Stimulated activated CD4-positive, alpha-beta T cell treated with anti-CD3 and anti-CD28 coated beads, Interleukin-12 subunit alpha, Interleukin-12 subunit beta, amount 100 ng/mL, for 24 hours (primary cell): Measurements from ENCODE around the gene TRIM67.

Source experiments
- DNase-seq, 2 experiments: peaks; one replicate each; pipeline ENCODE4 v3.0.0-alpha.2; 2020; ENCODE audit warnings: low read depth in 2 of 2

TRIM67 gene

DNA sequence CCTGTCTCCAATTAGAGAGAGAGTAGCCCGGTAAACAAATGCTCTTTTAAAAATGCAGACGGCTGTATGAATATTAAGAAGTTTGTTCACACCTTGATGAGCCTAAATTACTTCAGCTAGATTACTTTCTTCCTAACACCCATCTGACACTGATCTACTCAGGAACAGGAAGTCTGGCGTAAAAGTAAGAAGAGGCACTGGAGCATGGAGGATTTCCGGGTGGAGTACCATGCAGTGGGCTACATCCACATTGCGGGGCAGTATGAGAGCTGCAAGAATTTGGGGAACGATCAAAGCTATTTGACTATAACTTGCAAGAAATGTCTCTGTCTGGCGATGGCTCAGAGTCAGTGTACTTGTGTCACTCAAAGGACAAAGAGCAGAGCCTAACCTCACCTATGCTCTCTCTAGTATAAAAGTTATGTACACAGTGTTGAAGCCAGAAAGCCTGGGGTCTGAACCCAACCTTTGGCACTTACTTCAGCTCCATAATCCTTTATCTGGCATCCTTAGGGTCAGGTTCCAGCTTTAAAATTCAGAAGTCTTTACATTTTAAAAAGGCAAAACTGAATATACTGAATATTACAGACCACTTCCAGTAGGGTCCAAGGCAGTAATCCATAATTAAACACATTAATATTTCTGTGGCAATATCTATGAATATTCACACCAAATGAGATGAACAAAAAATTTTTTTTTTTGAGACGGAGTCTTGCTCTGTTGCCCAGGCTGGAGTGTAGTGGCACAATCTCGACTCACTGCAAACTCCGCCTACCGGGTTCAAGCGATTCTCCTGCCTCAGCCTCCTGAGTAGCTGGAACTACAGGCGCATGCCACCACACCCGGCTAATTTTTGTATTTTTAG, 71.2 kb downstream of the TRIM67 start:
- DNase-seq: no peak

DNA sequence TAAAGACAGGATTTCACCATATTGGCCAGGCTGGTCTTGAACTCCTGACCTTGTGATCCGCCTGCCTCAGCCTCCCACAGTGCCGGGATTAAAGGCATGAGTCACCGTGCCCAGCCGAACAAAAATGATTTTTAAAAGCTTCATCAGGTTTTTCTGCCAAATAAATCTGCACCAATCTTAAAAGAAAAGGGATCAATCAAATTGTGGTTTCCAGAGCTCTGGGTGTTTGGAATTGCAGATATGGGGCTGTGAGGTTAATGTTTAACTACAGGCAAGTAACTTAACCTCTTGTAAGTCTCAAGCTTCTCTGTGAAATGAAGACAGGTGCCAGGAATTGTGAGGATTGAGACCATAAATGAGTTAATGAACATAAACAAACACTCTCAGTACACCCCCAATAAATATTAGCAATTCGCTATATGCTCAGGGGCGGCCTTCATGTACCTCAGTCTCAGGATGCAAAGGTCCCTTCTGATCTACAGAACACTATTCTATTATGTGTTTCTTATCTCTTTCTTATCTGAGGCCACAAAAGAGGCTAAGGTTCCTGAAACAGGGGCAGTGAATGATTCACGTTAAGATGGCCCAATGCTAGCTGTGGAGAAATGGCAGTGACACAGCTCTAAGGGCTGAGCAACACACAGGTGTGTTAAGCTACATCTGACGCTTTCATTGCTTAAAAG, 72.0 kb downstream of the TRIM67 start:
- DNase-seq: no peak

DNA sequence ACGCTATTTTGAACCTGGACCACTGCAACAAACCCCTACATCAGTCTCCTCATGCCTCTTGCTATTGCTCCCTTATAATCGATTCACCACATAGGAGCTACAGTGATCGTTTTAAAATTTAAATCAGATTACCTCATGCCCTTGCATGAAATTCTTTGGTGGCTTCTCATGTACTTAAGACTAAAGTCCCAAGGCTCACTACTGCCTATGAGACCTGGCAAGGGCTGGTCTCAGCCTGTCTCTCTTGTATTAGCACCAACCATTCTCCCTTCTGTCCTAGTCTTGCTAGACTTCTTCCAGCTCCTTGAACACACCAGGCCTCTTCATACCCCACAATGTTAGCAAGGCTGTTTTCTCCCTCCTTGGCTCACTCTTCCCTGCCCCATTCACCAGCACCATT, 72.6 kb downstream of the TRIM67 start:
- DNase-seq: no peak

DNA sequence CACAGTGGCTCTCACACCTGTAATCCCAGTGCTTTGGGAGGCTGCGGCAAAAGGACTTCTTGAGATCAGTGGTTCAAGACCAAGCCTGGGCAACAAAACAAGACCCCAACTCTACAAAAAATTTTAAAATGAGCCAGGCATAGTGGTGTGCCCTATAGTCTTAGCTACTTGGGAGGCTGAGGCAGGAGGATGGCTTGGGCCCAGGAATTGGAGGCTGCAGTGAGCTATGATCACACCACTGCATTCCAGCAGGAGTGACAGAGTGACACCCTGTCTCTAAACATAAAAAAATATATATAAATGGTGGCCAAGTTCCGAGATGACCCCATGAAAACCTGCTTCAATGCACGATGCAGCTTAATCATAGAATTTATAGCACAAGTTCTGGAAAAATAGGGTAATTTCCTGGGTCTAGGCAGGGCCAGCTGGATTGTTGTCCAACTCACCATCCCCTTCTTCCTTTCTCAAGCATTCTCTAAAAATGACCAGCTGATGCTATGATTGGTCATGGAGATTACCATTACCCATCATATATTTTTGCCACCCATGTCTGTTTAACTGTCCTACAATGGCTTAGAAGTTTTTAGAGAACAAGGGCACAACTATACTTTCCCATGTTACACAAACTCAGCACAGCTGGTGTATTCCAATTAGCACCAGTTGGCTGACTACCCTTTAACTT, 73.8 kb downstream of the TRIM67 start:
- DNase-seq: no peak

DNA sequence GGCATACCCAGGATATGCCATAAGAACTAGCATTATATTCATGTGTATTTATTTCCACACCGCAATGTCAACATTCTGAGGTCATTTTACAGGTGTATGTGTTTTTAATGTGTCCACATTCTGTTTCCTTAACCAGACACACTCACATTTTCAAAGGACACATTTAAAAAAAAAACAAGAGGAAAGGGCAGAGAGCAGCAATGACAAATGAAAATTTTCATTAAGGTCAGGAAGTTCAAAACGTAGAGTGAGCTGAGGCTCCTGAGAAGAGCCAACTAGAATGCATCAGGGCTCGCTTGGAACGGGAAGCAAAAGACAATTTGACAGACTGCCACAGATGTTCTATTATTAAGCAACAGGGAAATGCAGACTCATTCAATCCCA, 74.3 kb downstream of the TRIM67 start:
- DNase-seq: no peak

DNA sequence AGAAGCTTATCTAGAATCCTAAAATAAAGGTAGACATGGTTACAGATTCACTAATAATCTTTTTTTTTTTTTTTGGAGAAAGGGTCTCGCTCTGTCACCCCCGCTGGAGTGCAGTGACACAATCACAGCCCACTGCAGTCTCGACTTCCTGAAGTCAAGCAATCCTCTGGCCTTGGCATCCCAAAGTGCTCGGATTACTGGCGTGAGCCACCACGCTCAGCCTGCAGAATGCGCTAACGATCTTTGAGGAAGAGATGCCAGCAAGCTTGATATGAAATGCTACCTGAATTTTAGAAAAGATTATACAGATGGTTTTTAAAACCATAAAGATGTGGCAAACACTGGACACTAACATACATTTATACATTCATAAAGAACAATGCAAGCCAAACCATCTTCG, 75.1 kb downstream of the TRIM67 start:
- no peak for DNase-seq

DNA sequence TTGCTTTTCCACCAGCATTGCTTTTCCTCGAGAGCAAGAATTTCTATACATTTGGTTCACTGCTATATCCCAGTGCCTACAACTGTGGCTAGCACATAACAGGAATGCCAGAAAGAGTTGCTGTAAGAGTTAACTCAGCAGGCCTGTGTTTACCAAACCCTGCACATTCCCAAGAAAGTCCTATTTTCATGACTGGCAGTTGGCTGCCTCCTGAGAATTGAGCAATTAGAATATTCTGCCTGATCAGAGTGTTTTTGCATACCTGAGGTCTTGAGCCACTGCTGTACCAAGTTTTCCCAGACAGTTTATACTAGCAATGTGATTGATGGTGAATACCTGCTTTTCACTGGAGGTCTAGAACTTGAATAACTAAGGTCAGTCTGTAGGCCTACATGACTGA, 76.4 kb downstream of the TRIM67 start:
- DNase-seq: no peak

DNA sequence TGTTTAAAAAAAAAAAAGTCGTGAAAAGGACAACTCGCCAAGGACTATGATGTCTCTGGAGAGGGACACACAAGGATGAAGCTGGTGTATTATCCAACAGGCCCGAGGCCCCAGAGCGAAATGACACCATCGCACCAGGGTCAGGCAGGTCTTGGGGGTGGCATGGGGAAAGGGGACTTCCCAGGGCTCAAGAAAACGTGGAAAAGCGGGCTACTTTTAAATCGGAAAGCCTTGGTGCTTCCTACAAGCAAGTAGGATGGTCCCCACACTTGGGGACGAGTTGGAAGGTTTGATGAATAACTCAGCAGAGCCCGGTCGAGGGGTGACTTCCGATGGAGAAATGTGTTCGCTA, 78.6 kb downstream of the TRIM67 start:
- peak in 1 of 2 experiments; percentile 5 for DNase-seq

DNA sequence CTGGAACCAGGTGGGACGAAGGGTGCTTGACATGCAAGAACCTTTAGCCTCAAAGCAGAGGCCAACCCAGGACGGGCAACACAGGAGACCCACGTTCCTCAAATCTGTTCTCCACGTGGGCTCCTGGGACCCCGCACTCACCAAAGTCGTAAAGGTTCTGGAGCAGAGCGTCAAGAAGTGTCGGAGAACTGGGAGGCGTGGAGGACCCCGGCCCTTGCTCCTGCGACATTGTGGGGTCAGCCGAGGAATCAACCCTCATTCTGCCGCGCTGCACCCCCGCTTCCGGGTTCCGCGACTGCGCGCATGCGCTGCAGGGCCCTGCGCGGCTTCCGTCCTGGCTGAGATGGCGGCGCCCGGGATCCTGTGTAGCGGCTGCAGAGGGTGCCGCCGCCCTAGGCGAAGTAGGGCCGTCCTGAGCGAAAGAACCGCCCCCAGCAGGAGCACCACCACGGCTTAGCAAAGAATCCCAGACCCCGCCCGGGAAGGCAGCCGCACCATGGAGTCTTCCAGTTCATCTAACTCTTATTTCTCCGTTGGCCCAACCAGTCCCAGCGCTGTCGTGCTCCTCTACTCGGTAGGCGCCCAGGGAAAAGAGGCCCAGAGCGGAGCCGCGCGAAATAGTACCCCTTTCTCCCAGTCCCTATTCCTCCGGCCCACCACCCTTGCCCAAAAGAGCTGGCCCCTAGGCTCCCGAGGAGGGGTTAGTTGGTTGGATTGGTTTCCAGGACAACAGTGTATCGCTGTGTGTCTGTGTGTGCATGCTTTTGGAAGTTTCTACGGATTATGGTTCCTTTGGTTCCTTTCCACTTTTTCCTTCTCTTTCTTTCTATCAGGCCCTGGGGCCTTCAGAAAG, 79.3 kb downstream of the TRIM67 start, which contains the start of gene GNPAT:
Gene GNPAT (plus strand): TSS at position 330 of the 853 bp plus-strand sequence. CDS start 167 bp downstream, at position 497.
- DNase-seq: peak; percentile 84 to 85

DNA sequence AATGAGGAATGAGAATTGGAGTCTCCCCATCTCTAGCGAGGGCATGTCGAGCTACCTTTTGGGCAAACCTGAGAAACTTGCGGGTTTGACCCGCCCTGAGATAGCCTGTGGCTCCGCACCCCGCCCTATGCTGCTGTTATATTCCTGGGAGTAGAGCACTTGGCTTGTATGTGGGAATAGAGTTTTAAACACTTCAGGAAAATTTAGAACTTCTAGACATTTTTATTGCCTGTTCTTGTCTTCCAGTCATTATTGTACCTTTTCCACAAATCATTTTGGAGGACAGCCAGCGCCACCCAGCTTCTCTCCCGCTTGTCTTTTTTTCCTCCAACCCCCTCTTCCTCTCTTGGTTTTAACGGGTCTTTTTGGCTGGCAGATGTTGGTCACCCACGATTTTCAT, 79.9 kb downstream of the TRIM67 start:
- DNase-seq: peak in 1 of 2 experiments; percentile 8

DNA sequence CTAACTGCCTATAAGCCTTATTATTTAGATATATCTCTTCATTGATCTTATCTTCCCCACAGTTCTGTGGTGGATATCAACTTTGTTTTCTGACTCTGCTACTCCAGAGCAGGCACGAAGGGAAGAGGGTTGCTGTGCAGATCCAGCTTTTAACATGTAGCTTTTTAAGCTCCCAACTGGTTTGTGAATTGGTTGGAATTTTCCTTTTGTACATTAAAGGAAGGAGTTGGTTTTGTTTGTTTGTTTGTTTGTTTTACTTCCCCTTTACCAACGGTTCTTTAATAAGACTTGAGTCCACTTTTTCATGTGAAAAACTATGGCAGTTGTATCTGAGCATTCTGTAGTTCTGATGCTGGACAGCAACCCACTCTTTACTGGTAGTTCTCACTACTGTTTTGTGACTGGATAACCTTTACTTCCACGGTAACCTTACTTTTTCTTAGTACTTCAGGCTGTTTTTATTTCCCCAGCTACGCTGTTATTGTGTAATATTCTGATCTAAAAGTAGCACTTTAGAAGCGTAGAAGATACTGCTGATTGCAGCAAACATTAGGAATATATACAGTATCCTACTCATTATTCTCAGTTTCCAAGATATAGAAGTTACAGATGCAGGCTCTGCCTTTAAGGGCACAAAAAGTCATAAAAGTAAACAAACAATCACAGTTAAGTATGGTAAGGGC, 80.8 kb downstream of the TRIM67 start:
- no peak for DNase-seq

DNA sequence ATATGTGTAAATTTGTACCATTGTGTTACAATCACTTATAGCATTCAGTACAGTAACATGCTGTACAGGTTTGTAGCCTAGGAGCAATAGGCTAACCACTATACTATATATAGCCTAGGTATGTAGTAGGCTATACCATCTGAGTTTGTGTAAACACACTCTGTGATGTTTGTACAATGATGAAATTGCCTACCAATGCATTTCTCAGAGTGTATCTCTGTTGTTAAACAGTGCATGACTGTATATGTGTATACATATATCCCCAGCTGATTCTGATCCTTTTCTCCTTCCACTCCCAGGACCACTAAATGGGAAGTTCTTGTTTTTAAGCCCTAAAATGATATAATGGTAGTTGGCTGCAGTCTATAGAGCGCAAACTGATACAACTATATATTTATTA, 86.9 kb downstream of the TRIM67 start:
- DNase-seq: no peak

DNA sequence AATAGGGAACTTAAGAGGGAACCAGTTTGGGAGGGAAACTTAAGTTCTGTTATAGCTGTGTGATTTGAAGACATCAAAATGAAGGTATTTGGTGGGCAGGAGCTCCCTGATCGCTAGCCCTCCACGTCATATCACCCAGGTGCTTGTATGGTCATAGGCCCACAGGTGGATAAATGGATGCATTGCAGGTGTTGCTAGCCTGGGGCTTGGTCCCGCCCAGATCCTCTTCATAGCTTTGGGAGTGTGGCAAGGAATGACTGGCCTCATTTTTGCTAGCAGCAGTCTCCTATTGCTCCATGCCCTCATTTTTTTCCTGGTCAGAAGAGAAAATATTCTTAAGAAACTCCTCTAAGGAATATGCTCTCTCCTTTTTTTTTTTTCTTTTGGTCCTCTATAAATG, 90.5 kb downstream of the TRIM67 start:
- DNase-seq: no peak

DNA sequence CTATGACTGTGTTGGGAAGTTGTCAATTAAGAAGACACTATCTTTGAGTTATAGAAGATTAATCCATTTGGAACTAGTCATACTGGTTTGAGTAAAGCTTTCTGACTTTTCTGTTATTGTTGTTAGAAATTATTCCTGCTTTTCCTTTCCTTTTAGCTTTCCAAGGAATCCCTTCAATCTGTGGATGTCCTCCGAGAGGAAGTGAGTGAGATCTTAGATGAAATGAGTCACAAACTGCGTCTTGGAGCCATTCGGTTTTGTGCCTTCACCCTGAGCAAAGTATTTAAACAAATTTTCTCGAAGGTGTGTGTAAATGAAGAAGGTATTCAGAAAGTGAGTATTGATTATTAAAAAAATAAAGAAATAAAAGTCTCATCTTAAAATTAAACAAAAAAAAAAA, 98.5 kb downstream of the TRIM67 start:
- no peak for DNase-seq

DNA sequence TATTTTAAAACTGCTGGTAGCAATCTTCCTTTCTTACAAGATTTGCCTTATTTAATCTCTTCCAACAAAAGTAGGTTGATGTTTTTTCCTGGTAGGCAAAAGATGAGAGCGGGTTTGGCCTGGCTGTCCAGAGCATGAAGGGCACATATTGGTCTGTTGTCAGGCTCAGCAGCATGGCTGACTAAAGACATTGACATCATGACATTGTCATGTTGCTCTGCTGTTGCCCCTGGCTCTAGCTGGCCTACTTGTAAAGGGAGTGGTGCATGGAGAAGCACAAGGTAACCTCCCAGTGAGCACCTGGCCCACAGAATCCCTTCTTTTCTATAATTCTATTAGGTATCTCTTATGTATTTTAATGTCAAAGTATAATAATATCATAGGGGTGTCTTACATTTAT, 102.8 kb downstream of the TRIM67 start:
- no peak for DNase-seq

DNA sequence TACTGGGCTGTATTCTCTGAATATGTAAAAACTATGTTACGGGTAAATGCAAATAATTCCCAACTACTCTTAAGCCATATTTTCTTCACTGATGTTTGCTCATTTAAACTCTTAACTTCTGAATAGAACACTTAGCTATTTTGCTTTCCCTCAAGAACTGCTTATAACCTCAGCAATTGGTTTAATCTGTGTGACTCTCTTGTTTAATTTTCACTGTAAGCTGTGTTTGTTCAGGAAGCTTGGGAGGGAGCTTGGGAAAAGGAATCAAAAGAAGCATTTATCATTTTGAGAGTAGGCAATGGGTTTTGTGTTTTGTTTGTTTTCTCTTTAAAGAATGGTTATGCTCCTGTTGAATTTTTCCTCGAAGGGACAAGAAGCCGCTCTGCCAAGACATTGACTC, 103.5 kb downstream of the TRIM67 start:
- no peak for DNase-seq

DNA sequence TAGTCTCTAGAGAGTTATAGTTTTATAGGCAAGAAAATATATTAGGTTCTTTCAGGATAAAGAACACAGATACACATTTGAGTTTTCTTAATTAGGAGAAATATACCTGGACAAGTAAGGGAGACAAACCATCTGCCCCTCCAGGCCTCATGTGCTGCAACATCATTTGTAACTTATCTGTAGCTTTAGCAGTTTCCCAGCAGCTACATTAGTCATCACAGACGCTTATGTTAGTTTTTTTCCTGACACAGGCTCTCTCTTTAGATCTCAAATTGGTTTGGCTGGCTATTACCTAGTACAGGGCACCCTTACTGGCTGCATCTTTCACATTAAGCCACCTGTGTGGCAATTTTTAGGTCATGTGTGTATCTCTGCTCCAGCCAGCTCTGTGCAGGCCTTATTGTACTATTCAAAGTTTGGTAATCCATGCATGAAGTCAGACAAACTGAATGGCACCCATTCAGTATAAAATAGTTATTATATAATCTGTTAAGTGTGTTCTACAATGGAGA, 105.0 kb downstream of the TRIM67 start:
- DNase-seq: no peak
